Peyer's patch (tissue), 4 donors: ENCODE measurements around the gene SHMT2. TPM values are rescaled to one million over a fixed set of nuclear protein-coding genes. Genes with fewer than 3 reads are reported as not detected.

Experiments
- DNase-seq, 3 donors: peaks; one replicate each; pipeline ENCODE4 v3.0.0-alpha.2; 2017 to 2019
- H3K27ac ChIP-seq, 4 donors: fragments of 200-600 bp; sonication (generic); one replicate each; pipeline ENCODE4 v1.5.1; 2016 to 2019
- H3K27me3 ChIP-seq, 2 donors: fragments of 200-600 bp; sonication (generic); one replicate each; pipeline ENCODE4 v1.5.1; 2019
- H3K36me3 ChIP-seq, 3 donors: fragments of 200-600 bp; sonication (generic); one replicate each; pipeline ENCODE4 v1.5.1; 2016 to 2019
- H3K4me1 ChIP-seq, 4 donors: fragments of 200-600 bp; sonication (generic); one replicate each; pipeline ENCODE4 v1.5.1; 2016 to 2019
- H3K4me3 ChIP-seq, 4 donors: fragments of 200-600 bp; sonication (generic); 1 replicate in 3 of 4; 2 replicates in 1 of 4; pipeline ENCODE4 v1.5.1; 2016 to 2019; ENCODE audit warnings: mild to moderate bottlenecking in 1 of 4
- H3K9me3 ChIP-seq, 4 donors: fragments of 200-600 bp; sonication (generic); one replicate each; pipeline ENCODE4 v1.5.1; 2016 to 2019; ENCODE audit warnings: mild to moderate bottlenecking in 1 of 4
- POLR2A ChIP-seq, 2 donors: fragments of 450-650 bp; IDR thresholded peaks; one replicate each; pipeline ENCODE4 v1.5.1; 2017; ENCODE audit warnings: antibody characterized with exemption in 2 of 2, mild to moderate bottlenecking in 2 of 2, moderate library complexity in 2 of 2
- total RNA-seq, 4 donors: library from RNA; depleted of rRNA; stranded (reverse); fragments of >200 nt; gene quantifications; one replicate each; pipeline ENCODE4 v1.1.0, GENCODE V29; 2016
- TF ChIP-seq, protein P1 (sequence below), 6 experiments: fragments of 450-650 bp in 4 of 6; fragments of 200-600 bp in 2 of 6; sonication (generic) in 1 of 6; IDR thresholded peaks; one replicate each; pipeline ENCODE4 v1.5.1; 2017 to 2019; ENCODE audit warnings: antibody characterized with exemption in 6 of 6, mild to moderate bottlenecking in 3 of 6, moderate library complexity in 1 of 6

Gene SHMT2
- total RNA-seq, 4 donors from 2014 or later = 34.4 to 72.6 (median 36.3) TPM

GRCh38 chr12:57262126-57262822 is 32.8 kb downstream of the SHMT2 start:
- peaks cover 0 to 75% (median 0%) of the 10 kb centered on the region in 3 donors for H3K36me3 ChIP-seq
- no peak overlapping the region for H3K27ac ChIP-seq

DNA sequence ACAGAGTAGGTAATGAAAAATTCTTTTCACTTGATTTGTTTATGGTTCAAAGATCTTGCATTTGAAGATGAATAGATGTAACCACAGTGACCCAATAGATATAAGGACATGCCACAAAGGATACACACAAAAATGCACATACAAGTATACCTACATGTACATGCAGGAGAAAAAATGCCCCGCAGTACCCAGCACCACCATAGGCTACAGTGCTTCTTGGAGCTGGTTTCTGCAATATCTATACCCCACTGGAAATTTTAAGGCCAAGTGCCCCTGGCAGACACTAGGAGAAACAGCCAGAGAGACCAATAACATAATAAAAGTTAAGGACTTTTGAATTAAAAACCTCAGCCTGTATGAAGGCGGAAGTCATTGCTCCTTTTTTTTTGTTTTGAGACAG is 33.6 kb downstream of the SHMT2 start:
- Histone ChIP-seq H3K27me3 (no peaks in the 10 kb centered on the region), H3K27ac (no peak overlapping the region), H3K4me3 (no peak overlapping the region), H3K4me1 (no peaks in the 10 kb centered on the region), H3K36me3 (peaks cover 0 to 74% (median 0%) of the 10 kb centered on the region in 3 donors), H3K9me3 (no peaks in the 10 kb centered on the region)
- no peak for DNase-seq
- TF ChIP-seq POLR2A (IDR thresholded peaks at IDR 0.05) = no peak
- TF ChIP-seq, protein P1, sequence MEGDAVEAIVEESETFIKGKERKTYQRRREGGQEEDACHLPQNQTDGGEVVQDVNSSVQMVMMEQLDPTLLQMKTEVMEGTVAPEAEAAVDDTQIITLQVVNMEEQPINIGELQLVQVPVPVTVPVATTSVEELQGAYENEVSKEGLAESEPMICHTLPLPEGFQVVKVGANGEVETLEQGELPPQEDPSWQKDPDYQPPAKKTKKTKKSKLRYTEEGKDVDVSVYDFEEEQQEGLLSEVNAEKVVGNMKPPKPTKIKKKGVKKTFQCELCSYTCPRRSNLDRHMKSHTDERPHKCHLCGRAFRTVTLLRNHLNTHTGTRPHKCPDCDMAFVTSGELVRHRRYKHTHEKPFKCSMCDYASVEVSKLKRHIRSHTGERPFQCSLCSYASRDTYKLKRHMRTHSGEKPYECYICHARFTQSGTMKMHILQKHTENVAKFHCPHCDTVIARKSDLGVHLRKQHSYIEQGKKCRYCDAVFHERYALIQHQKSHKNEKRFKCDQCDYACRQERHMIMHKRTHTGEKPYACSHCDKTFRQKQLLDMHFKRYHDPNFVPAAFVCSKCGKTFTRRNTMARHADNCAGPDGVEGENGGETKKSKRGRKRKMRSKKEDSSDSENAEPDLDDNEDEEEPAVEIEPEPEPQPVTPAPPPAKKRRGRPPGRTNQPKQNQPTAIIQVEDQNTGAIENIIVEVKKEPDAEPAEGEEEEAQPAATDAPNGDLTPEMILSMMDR (IDR thresholded peaks at IDR 0.05) = no peak

More at GRCh38 chr12:57262126-57262822, 32.8 kb downstream of the SHMT2 start:
- Histone ChIP-seq H3K9me3 (no peaks in the 10 kb centered on the region), H3K27me3 (no peaks in the 10 kb centered on the region), H3K4me3 (no peak overlapping the region), H3K4me1 (no peaks in the 10 kb centered on the region)
- TF ChIP-seq, protein P1 (IDR thresholded peaks at IDR 0.05) = no peak
- no peak for TF ChIP-seq POLR2A (IDR thresholded peaks at IDR 0.05)
- no peak for DNase-seq

DNA sequence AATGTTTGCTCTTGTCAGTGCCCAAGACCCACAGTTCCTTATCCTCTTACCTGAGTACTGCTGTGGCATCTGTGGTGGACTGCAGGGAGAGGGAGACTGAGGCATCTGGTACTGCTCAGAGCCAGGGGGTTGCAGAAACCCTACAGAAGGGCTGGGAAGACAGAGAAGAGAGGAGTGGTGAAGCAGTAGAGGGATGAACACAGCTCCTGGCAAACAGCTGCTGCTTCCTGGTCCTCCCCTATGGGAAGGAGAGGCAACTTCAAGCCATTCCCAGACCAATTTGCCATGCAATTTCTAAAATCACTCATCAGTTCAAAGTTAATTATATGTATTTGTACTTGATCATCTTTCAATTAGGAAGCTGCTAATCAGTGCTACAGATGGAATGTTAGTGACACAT is 37.2 kb downstream of the SHMT2 start:
- Histone ChIP-seq H3K36me3 (peaks cover 0 to 75% (median 0%) of the 10 kb centered on the region in 3 donors), H3K27me3 (no peaks in the 10 kb centered on the region), H3K9me3 (no peaks in the 10 kb centered on the region), H3K4me3 (no peak overlapping the region), H3K27ac (no peak overlapping the region), H3K4me1 (no peaks in the 10 kb centered on the region)
- DNase-seq = no peak
- TF ChIP-seq POLR2A (IDR thresholded peaks at IDR 0.05) = no peak
- TF ChIP-seq, protein P1 (IDR thresholded peaks at IDR 0.05) = no peak

DNA sequence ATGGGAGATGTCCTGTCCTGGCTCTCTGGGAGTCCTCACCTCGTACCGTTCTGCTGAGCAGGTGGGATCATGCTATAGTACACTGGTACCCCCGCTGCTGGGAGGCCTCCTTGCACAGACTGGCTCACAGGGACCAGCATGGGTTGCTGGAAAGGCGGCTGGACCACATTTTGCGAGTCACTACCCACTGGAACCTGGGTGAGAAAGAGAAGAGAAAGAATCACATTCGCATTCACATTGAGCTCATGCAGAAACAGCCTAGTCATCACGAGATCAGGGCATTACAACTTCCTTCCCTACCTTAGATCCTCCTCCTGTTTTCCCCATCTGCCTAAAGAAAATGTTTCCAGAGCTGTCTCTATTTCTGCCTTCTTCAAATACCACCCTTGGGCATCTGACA is 38.8 kb downstream of the SHMT2 start:
- Histone ChIP-seq H3K27me3 (no peaks in the 10 kb centered on the region), H3K9me3 (no peaks in the 10 kb centered on the region), H3K36me3 (peaks cover 0 to 74% (median 0%) of the 10 kb centered on the region in 3 donors), H3K4me1 (no peaks in the 10 kb centered on the region), H3K27ac (no peak overlapping the region), H3K4me3 (no peak overlapping the region)
- no peak for DNase-seq
- TF ChIP-seq POLR2A (IDR thresholded peaks at IDR 0.05) = no peak
- TF ChIP-seq, protein P1 (IDR thresholded peaks at IDR 0.05) = no peak

GRCh38 chr12:57270966-57271470 is 41.5 kb downstream of the SHMT2 start:
- Histone ChIP-seq H3K4me3 (no peak overlapping the region), H3K27ac (no peak overlapping the region), H3K36me3 (peaks cover 0 to 77% (median 0%) of the 10 kb centered on the region in 3 donors), H3K4me1 (no peaks in the 10 kb centered on the region), H3K9me3 (no peaks in the 10 kb centered on the region), H3K27me3 (no peaks in the 10 kb centered on the region)
- no peak for TF ChIP-seq POLR2A (IDR thresholded peaks at IDR 0.05)
- TF ChIP-seq, protein P1 (IDR thresholded peaks at IDR 0.05) = no peak
- no peak for DNase-seq
